GM12865 (cell line): ENCODE data around the gene BCAP31.

Source experiments
- DNase-seq: peaks from one replicate; pipeline ENCODE4 v3.0.0; 2010; ENCODE audit warnings: low read depth
- H3K4me3 ChIP-seq: 2 replicates; pipeline ENCODE4 v1.5.1; 2011; ENCODE audit warnings: mild to moderate bottlenecking, low read depth, low read length, control low read depth
- TF ChIP-seq, protein P1 (sequence below): IDR thresholded peaks from 2 replicates; pipeline ENCODE4 v1.5.1; 2011; ENCODE audit warnings: low read length, control low read depth, low read depth, inconsistent platforms; ENCODE audit not compliant: insufficient read depth; ENCODE audit errors: missing control alignments

Gene BCAP31

DNA sequence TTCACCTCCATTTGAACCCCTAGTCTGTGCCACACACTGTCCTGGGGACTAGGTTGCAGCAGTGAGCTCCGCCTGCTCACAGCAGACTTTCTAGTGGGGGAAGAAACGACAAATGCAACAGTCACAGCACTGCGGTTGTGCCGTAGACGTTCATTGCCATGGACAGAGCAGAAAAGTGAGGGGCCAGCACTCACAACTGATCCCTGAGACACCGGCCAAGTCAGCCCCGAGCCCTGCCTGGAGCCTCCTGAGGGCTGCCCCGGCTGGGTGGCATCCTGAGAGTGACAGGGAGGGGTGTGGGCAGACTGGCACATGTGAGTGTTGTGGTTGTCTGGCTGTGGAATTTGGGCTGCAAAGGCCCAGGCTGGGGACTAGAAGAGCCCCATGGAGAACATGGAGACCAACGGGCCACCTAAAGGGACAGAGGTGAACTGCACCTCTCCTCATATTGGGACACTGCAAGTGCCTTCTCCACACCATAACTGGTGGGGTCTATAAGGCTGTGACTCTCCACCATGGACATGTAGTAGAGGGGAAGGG lies 72.6 kb downstream of the BCAP31 start:
- no peak overlapping the region for H3K4me3 ChIP-seq
- peak; percentile 24 for DNase-seq
- TF ChIP-seq, protein P1, sequence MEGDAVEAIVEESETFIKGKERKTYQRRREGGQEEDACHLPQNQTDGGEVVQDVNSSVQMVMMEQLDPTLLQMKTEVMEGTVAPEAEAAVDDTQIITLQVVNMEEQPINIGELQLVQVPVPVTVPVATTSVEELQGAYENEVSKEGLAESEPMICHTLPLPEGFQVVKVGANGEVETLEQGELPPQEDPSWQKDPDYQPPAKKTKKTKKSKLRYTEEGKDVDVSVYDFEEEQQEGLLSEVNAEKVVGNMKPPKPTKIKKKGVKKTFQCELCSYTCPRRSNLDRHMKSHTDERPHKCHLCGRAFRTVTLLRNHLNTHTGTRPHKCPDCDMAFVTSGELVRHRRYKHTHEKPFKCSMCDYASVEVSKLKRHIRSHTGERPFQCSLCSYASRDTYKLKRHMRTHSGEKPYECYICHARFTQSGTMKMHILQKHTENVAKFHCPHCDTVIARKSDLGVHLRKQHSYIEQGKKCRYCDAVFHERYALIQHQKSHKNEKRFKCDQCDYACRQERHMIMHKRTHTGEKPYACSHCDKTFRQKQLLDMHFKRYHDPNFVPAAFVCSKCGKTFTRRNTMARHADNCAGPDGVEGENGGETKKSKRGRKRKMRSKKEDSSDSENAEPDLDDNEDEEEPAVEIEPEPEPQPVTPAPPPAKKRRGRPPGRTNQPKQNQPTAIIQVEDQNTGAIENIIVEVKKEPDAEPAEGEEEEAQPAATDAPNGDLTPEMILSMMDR: peak; percentile 33

DNA sequence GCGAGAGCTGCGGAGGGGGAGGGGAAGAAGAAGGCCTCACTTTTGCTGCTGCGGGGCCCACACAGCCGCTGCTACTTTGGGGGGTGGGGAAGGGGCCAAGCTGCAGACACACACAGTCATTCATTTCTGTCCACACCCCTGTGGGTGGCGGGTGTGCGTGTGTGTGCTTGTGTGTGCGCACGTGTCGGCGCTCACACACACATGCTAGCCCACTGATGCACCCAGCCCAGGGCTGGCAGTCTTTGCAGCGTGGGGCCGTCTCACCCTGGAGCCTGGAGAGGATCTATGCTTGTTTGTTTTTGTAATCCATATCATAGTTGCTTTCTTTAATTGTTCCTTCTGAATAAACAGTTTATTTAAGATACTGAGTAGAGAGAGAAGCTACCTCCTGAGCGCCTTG lies 73.2 kb downstream of the BCAP31 start:
- no peak for DNase-seq
- no peak overlapping the region for H3K4me3 ChIP-seq
- TF ChIP-seq, protein P1: no peak
